Measurements from ENCODE around the gene SACM1L.

The SACM1L gene

GRCh38 chr3:45778761-45779201 lies 89.6 kb downstream of the SACM1L start:
- Histone ChIP-seq H3K27ac (ENCODE audit: low read depth, low read length) (no peak overlapping the region), H3K4me1 (ENCODE audit: control insufficient read depth, insufficient read depth, low read length) (peaks cover 3% of the 10 kb centered on the region; the same call in 1 of the 2 replicates), H3K27me3 (ENCODE audit: control insufficient read depth, insufficient read depth, low read length) (no peaks in the 10 kb centered on the region), H3K9ac (ENCODE audit: low read depth, low read length) (no peak overlapping the region), H3K36me3 (ENCODE audit: control insufficient read depth, insufficient read depth, low read length) (no peaks in the 10 kb centered on the region), H3K9me3 (ENCODE audit: control insufficient read depth, insufficient read depth, low read length) (no peaks in the 10 kb centered on the region), H3K4me3 (ENCODE audit: low read depth, low read length) (no peak overlapping the region)

GRCh38 chr3:45779746-45780735 lies 90.8 kb downstream of the SACM1L start:
- H3K36me3 ChIP-seq (ENCODE audit: control insufficient read depth, insufficient read depth, low read length), result no peaks in the 10 kb centered on the region
- H3K27ac ChIP-seq (ENCODE audit: low read depth, low read length), result no peak overlapping the region
- H3K27me3 ChIP-seq (ENCODE audit: control insufficient read depth, insufficient read depth, low read length), result no peaks in the 10 kb centered on the region
- H3K4me1 ChIP-seq (ENCODE audit: control insufficient read depth, insufficient read depth, low read length), result no peaks in the 10 kb centered on the region
- H3K4me3 ChIP-seq (ENCODE audit: low read depth, low read length), result no peak overlapping the region
- H3K9ac ChIP-seq (ENCODE audit: low read depth, low read length), result no peak overlapping the region
- no peaks in the 10 kb centered on the region for H3K9me3 ChIP-seq (ENCODE audit: control insufficient read depth, insufficient read depth, low read length)

- no peak overlapping the region for H3K27ac ChIP-seq (ENCODE audit: low read depth, low read length)
- H3K4me1 ChIP-seq (ENCODE audit: control insufficient read depth, insufficient read depth, low read length), result no peaks in the 10 kb centered on the region
- no peaks in the 10 kb centered on the region for H3K9me3 ChIP-seq (ENCODE audit: control insufficient read depth, insufficient read depth, low read length)
- H3K9ac ChIP-seq (ENCODE audit: low read depth, low read length), result no peak overlapping the region
- no peaks in the 10 kb centered on the region for H3K36me3 ChIP-seq (ENCODE audit: control insufficient read depth, insufficient read depth, low read length)
- no peaks in the 10 kb centered on the region for H3K27me3 ChIP-seq (ENCODE audit: control insufficient read depth, insufficient read depth, low read length)
- no peak overlapping the region for H3K4me3 ChIP-seq (ENCODE audit: low read depth, low read length)
These were observed 92.1 kb downstream of the SACM1L start for GRCh38 chr3:45781271-45781670.

GRCh38 chr3:45781841-45782240 lies 92.6 kb downstream of the SACM1L start:
- no peak overlapping the region for H3K9ac ChIP-seq (ENCODE audit: low read depth, low read length)
- H3K27me3 ChIP-seq (ENCODE audit: control insufficient read depth, insufficient read depth, low read length), result no peaks in the 10 kb centered on the region
- no peaks in the 10 kb centered on the region for H3K9me3 ChIP-seq (ENCODE audit: control insufficient read depth, insufficient read depth, low read length)
- no peak overlapping the region for H3K27ac ChIP-seq (ENCODE audit: low read depth, low read length)
- H3K4me3 ChIP-seq (ENCODE audit: low read depth, low read length), result no peak overlapping the region
- H3K36me3 ChIP-seq (ENCODE audit: control insufficient read depth, insufficient read depth, low read length), result no peaks in the 10 kb centered on the region
- no peaks in the 10 kb centered on the region for H3K4me1 ChIP-seq (ENCODE audit: control insufficient read depth, insufficient read depth, low read length)

GRCh38 chr3:45782381-45782780 lies 93.2 kb downstream of the SACM1L start:
- Histone ChIP-seq H3K36me3 (ENCODE audit: control insufficient read depth, insufficient read depth, low read length) (no peaks in the 10 kb centered on the region), H3K27ac (ENCODE audit: low read depth, low read length) (no peak overlapping the region), H3K9ac (ENCODE audit: low read depth, low read length) (no peak overlapping the region), H3K4me3 (ENCODE audit: low read depth, low read length) (no peak overlapping the region), H3K4me1 (ENCODE audit: control insufficient read depth, insufficient read depth, low read length) (no peaks in the 10 kb centered on the region), H3K9me3 (ENCODE audit: control insufficient read depth, insufficient read depth, low read length) (no peaks in the 10 kb centered on the region), H3K27me3 (ENCODE audit: control insufficient read depth, insufficient read depth, low read length) (no peaks in the 10 kb centered on the region)

- Histone ChIP-seq H3K9ac (ENCODE audit: low read depth, low read length) (no peak overlapping the region), H3K27ac (ENCODE audit: low read depth, low read length) (no peak overlapping the region), H3K27me3 (ENCODE audit: control insufficient read depth, insufficient read depth, low read length) (no peaks in the 10 kb centered on the region), H3K4me1 (ENCODE audit: control insufficient read depth, insufficient read depth, low read length) (no peaks in the 10 kb centered on the region), H3K36me3 (ENCODE audit: control insufficient read depth, insufficient read depth, low read length) (no peaks in the 10 kb centered on the region), H3K4me3 (ENCODE audit: low read depth, low read length) (no peak overlapping the region), H3K9me3 (ENCODE audit: control insufficient read depth, insufficient read depth, low read length) (no peaks in the 10 kb centered on the region)
These were observed 94.5 kb downstream of the SACM1L start for GRCh38 chr3:45783667-45784066.

- no peak overlapping the region for H3K4me3 ChIP-seq (ENCODE audit: low read depth, low read length)
- no peak overlapping the region for H3K9ac ChIP-seq (ENCODE audit: low read depth, low read length)
- no peaks in the 10 kb centered on the region for H3K36me3 ChIP-seq (ENCODE audit: control insufficient read depth, insufficient read depth, low read length)
- no peak overlapping the region for H3K27ac ChIP-seq (ENCODE audit: low read depth, low read length)
- no peaks in the 10 kb centered on the region for H3K27me3 ChIP-seq (ENCODE audit: control insufficient read depth, insufficient read depth, low read length)
- no peaks in the 10 kb centered on the region for H3K4me1 ChIP-seq (ENCODE audit: control insufficient read depth, insufficient read depth, low read length)
- 0 out of 2 replicates have a peak, but pooled peaks cover 4% of the 10 kb centered on the region for H3K9me3 ChIP-seq (ENCODE audit: control insufficient read depth, insufficient read depth, low read length)
These were observed 96.5 kb downstream of the SACM1L start for GRCh38 chr3:45785605-45786150.

- Histone ChIP-seq H3K36me3 (ENCODE audit: control insufficient read depth, insufficient read depth, low read length) (no peaks in the 10 kb centered on the region), H3K9ac (ENCODE audit: low read depth, low read length) (no peak overlapping the region), H3K9me3 (ENCODE audit: control insufficient read depth, insufficient read depth, low read length) (0 out of 2 replicates have a peak, but pooled peaks cover 4% of the 10 kb centered on the region), H3K27me3 (ENCODE audit: control insufficient read depth, insufficient read depth, low read length) (no peaks in the 10 kb centered on the region; the same call in 1 of the 2 replicates), H3K27ac (ENCODE audit: low read depth, low read length) (no peak overlapping the region), H3K4me3 (ENCODE audit: low read depth, low read length) (no peak overlapping the region), H3K4me1 (ENCODE audit: control insufficient read depth, insufficient read depth, low read length) (no peaks in the 10 kb centered on the region)
These were observed 97.8 kb downstream of the SACM1L start for GRCh38 chr3:45786801-45787495.

GRCh38 chr3:45787551-45787950 lies 98.4 kb downstream of the SACM1L start:
- Histone ChIP-seq H3K4me1 (ENCODE audit: control insufficient read depth, insufficient read depth, low read length) (no peaks in the 10 kb centered on the region), H3K27me3 (ENCODE audit: control insufficient read depth, insufficient read depth, low read length) (peaks cover 1% of the 10 kb centered on the region)

GRCh38 chr3:45789235-45789812 lies 100.1 kb downstream of the SACM1L start:
- Histone ChIP-seq H3K9ac (ENCODE audit: low read depth, low read length) (no peak overlapping the region), H3K36me3 (ENCODE audit: control insufficient read depth, insufficient read depth, low read length) (no peaks in the 10 kb centered on the region), H3K4me3 (ENCODE audit: low read depth, low read length) (no peak overlapping the region), H3K27me3 (ENCODE audit: control insufficient read depth, insufficient read depth, low read length) (peaks cover 18% of the 10 kb centered on the region), H3K27ac (ENCODE audit: low read depth, low read length) (no peak overlapping the region), H3K9me3 (ENCODE audit: control insufficient read depth, insufficient read depth, low read length) (0 out of 2 replicates have a peak, but pooled peaks cover 4% of the 10 kb centered on the region), H3K4me1 (ENCODE audit: control insufficient read depth, insufficient read depth, low read length) (no peaks in the 10 kb centered on the region)

More at GRCh38 chr3:45787551-45787950, 98.4 kb downstream of the SACM1L start:
- Histone ChIP-seq H3K27ac (ENCODE audit: low read depth, low read length) (no peak overlapping the region), H3K36me3 (ENCODE audit: control insufficient read depth, insufficient read depth, low read length) (no peaks in the 10 kb centered on the region), H3K9me3 (ENCODE audit: control insufficient read depth, insufficient read depth, low read length) (0 out of 2 replicates have a peak, but pooled peaks cover 4% of the 10 kb centered on the region), H3K4me3 (ENCODE audit: low read depth, low read length) (no peak overlapping the region), H3K9ac (ENCODE audit: low read depth, low read length) (no peak overlapping the region)
